Trophoblast cell (in vitro differentiated cells and primary cell): ENCODE measurements around the gene ABT1.

Experiments
- DNase-seq, 2 donors: peaks; one replicate each; pipeline ENCODE4 v3.0.0-alpha.2; 2016
- H2AFZ ChIP-seq: 2 replicates; pipeline ENCODE4 v1.6.1; 2013; ENCODE audit warnings: low read length, moderate library complexity, mild to moderate bottlenecking; ENCODE audit not compliant: insufficient read depth, poor library complexity
- H2AK5ac ChIP-seq: 2 replicates; pipeline ENCODE4 v1.6.1; 2013; ENCODE audit warnings: mild to moderate bottlenecking, low read length
- H2BK120ac ChIP-seq: 2 replicates; pipeline ENCODE4 v1.6.1; 2013; ENCODE audit warnings: low read length, mild to moderate bottlenecking, moderate library complexity; ENCODE audit not compliant: insufficient read depth, poor library complexity
- H2BK12ac ChIP-seq: 2 replicates; pipeline ENCODE4 v1.6.1; 2013; ENCODE audit warnings: mild to moderate bottlenecking, low read length, moderate library complexity
- H2BK5ac ChIP-seq: 2 replicates; pipeline ENCODE4 v1.6.1; 2013; ENCODE audit warnings: low read length, low read depth, moderate library complexity, mild to moderate bottlenecking; ENCODE audit not compliant: poor library complexity
- H3K14ac ChIP-seq: 2 replicates; pipeline ENCODE4 v1.6.1; 2013; ENCODE audit warnings: mild to moderate bottlenecking, low read length
- H3K18ac ChIP-seq: 2 replicates; pipeline ENCODE4 v1.6.1; 2013; ENCODE audit warnings: mild to moderate bottlenecking, low read length
- H3K23ac ChIP-seq: 2 replicates; pipeline ENCODE4 v1.6.1; 2013; ENCODE audit warnings: low read length
- H3K27ac ChIP-seq: 2 replicates; pipeline ENCODE4 v1.5.1; 2013; ENCODE audit warnings: low read depth, mild to moderate bottlenecking, inconsistent platforms, low read length, moderate library complexity
- H3K27me3 ChIP-seq: 2 replicates; pipeline ENCODE4 v1.6.1; 2013; ENCODE audit warnings: inconsistent platforms, mild to moderate bottlenecking, low read length, moderate library complexity; ENCODE audit not compliant: insufficient read depth
- H3K36me3 ChIP-seq, 2 experiments: 1 replicate in 1 of 2; 2 replicates in 1 of 2; pipeline ENCODE4 v1.6.1; 2013; ENCODE audit warnings: low read length in 2 of 2, mild to moderate bottlenecking in 2 of 2, moderate library complexity in 1 of 2; ENCODE audit not compliant: insufficient read depth in 2 of 2, control insufficient read depth in 1 of 2
- H3K4ac ChIP-seq: 2 replicates; pipeline ENCODE4 v1.6.1; 2013; ENCODE audit warnings: low read depth, mild to moderate bottlenecking, low read length, moderate library complexity
- H3K4me1 ChIP-seq, 2 experiments: 1 replicate in 1 of 2; 2 replicates in 1 of 2; pipeline ENCODE4 v1.6.1; 2013; ENCODE audit warnings: low read length in 2 of 2, mild to moderate bottlenecking in 2 of 2, moderate library complexity in 1 of 2; ENCODE audit not compliant: insufficient read depth in 2 of 2, control insufficient read depth in 1 of 2
- H3K4me2 ChIP-seq: 2 replicates; pipeline ENCODE4 v1.6.1; 2013; ENCODE audit warnings: inconsistent platforms, mild to moderate bottlenecking, low read length, moderate library complexity
- H3K4me3 ChIP-seq: 2 replicates; pipeline ENCODE4 v1.5.1; 2013; ENCODE audit warnings: mild to moderate bottlenecking, low read depth, low read length, inconsistent platforms
- H3K79me1 ChIP-seq: one replicate; pipeline ENCODE4 v1.6.1; 2013; ENCODE audit warnings: low read length
- H3K79me2 ChIP-seq: 2 replicates; pipeline ENCODE4 v1.6.1; 2013; ENCODE audit warnings: low read length, mild to moderate bottlenecking; ENCODE audit not compliant: control insufficient read depth, insufficient read depth, poor library complexity
- H3K9ac ChIP-seq: 2 replicates; pipeline ENCODE4 v1.6.1; 2013; ENCODE audit warnings: mild to moderate bottlenecking, low read length
- H3K9me3 ChIP-seq: 2 replicates; pipeline ENCODE4 v1.6.1; 2013; ENCODE audit warnings: low read depth, mild to moderate bottlenecking, control low read depth, inconsistent platforms, low read length; ENCODE audit not compliant: insufficient read depth
- H4K12ac ChIP-seq: 2 replicates; pipeline ENCODE4 v1.6.1; 2013; ENCODE audit warnings: low read depth, mild to moderate bottlenecking, low read length, moderate library complexity
- H4K8ac ChIP-seq: 2 replicates; pipeline ENCODE4 v1.6.1; 2013; ENCODE audit warnings: low read depth, mild to moderate bottlenecking, low read length, moderate library complexity
- H4K91ac ChIP-seq: one replicate; pipeline ENCODE4 v1.6.1; 2013; ENCODE audit warnings: low read depth, mild to moderate bottlenecking, low read length, moderate library complexity
- WGBS: extraction: QIAGEN DNeasy Blood & Tissue Kit; methylation state at CpG from one replicate; pipeline ENCODE4 v1.1.7; 2013; ENCODE audit warnings: missing lambda C conversion rate; ENCODE audit not compliant: insufficient read length, insufficient coverage; ENCODE audit errors: extremely low coverage; 5-methylcytosine and 5-hydroxymethylcytosine counted together

ABT1 gene

DNA sequence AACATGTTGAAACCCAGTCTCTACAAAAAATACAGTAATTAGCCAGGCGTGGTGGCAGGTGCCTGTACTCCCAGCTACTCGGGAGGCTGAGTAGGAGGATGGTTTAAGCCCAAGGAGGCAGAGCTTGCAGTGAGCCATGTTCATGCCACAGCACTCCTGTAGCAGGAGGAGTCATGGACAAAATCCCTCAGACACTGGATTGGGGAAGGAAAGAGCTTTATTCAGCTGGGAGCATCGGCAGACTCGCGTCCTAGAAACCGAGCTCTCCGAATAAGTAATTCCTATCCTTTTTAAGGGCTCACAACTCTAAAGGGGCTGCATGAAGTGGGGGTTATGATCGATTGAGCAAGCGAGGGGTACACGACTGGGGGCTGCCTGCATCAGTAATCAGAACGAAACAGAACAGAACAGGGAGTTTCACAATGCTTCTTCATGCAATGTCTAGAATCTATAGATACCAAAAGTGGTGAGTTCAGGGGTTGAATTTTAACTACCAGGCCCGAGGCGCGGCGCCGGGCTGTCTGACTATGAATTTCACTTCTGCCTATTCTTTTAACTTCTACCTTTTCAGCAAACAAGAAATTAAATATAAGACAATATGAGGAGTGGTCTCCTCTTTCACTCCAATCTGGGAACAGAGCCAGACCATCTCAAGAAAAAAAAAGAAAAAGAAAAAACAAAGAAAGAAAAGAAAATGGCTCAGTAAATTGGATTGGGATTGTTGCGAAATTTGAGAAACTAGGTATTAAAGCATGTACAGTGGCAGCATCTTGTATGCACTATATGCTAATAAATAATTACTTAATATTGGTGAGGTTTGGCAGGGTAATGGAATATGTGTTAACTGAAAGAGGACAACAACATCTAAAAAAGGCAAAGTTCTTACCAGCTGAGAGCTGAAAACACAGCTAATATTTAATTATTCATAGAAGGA is 35.0 kb upstream of the ABT1 start:
- no peak for DNase-seq
- H2AK5ac ChIP-seq, result no peak overlapping the region
- no peak overlapping the region for H3K23ac ChIP-seq
- no peaks in the 10 kb centered on the region for H3K27me3 ChIP-seq
- no peak overlapping the region for H4K12ac ChIP-seq
- no peaks in the 10 kb centered on the region for H3K36me3 ChIP-seq
- no peak overlapping the region for H4K91ac ChIP-seq
- no peaks in the 10 kb centered on the region for H3K79me1 ChIP-seq
- H3K9ac ChIP-seq, result no peak overlapping the region
- no peak overlapping the region for H3K14ac ChIP-seq
- no CpG with 5 or more reads among the region's 17 CpGs for WGBS
- H3K9me3 ChIP-seq, result peaks cover 5% of the 10 kb centered on the region
- no peak overlapping the region for H3K4ac ChIP-seq
- H3K18ac ChIP-seq, result no peak overlapping the region
- H2BK120ac ChIP-seq, result no peak overlapping the region
- no peak overlapping the region for H3K4me3 ChIP-seq
- H3K27ac ChIP-seq, result no peak overlapping the region
- H2BK5ac ChIP-seq, result no peak overlapping the region
- H3K79me2 ChIP-seq, result no peaks in the 10 kb centered on the region
- no peak overlapping the region for H2AFZ ChIP-seq
- H3K4me1 ChIP-seq, result no peaks in the 10 kb centered on the region
- H3K4me2 ChIP-seq, result no peak overlapping the region
- H4K8ac ChIP-seq, result no peak overlapping the region
- H2BK12ac ChIP-seq, result no peak overlapping the region

DNA sequence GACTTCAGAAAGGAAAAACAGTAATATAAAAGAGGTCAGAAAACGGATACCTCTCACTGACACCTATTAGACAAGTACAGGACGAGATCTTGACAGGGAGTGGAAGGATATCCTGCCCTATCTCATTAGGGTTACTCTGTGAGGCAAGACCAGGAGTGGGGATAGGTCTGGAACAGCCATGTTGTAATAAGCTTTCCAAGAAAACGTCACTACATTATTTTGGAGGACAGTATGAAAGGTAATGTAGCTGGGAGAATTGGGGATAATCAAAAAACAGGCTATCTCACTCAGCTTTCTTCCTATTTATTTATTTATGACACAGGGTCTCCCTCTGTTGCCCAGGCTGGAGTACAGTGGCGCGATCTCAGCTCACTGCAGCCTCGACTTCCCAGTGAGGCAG is 33.3 kb upstream of the ABT1 start:
- Histone ChIP-seq H3K14ac (no peak overlapping the region), H3K36me3 (no peaks in the 10 kb centered on the region), H3K27me3 (no peaks in the 10 kb centered on the region), H4K8ac (no peak overlapping the region), H2AFZ (no peak overlapping the region), H4K91ac (no peak overlapping the region), H3K4me1 (no peaks in the 10 kb centered on the region), H3K79me1 (no peaks in the 10 kb centered on the region), H3K9me3 (peaks cover 5% of the 10 kb centered on the region), H2BK5ac (no peak overlapping the region), H3K27ac (no peak overlapping the region), H3K79me2 (no peaks in the 10 kb centered on the region), H2BK120ac (no peak overlapping the region), H4K12ac (no peak overlapping the region), H3K4ac (no peak overlapping the region), H3K9ac (no peak overlapping the region), H2AK5ac (no peak overlapping the region), H3K4me3 (no peak overlapping the region), H3K18ac (no peak overlapping the region), H2BK12ac (no peak overlapping the region), H3K4me2 (no peak overlapping the region), H3K23ac (no peak overlapping the region)
- WGBS, result no CpG with 5 or more reads among the region's 6 CpGs
- no peak for DNase-seq

DNA sequence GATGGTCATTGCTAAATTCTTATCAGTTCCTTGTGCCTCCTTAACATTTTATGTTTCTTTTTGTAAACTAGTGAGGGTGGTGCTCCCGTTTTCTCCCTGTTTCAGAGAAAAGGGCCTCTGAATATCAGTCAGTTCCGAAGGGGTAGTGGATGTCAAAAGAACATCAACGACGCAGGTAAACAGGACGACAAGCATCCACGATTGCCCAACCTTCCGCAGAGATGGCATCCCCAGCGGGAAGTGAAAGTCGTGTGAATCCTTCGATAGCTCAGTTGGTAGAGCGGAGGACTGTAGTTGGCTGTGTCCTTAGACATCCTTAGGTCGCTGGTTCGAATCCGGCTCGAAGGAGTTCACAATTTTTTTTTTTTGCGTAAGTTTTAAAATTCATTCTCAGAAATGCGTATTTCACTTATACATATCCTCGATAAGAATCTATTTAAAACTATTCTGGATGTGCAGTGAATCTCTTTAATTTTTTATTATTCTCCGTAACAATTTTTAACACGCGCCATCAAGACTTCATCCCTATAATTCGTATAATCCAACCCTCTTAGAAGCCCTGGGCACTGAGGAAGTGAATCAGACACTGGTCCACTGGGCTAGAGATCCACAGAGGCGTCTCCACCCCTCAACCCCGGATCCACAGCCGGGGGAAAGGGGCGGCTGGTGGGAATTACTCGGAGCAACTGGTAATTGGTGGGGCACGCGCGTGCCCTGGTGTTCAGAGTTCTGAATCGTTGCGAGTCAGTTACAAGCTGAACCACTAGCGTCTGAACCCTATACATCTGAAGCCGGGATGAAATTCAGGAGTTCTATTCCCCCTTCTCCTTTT is 27.9 kb upstream of the ABT1 start:
- H2BK12ac ChIP-seq, result no peak overlapping the region
- no peak overlapping the region for H4K91ac ChIP-seq
- peak overlapping the region; percentile 56 for H2AFZ ChIP-seq
- H3K36me3 ChIP-seq, result no peaks in the 10 kb centered on the region
- no peak overlapping the region for H3K4ac ChIP-seq
- no peak overlapping the region for H2BK5ac ChIP-seq
- H2AK5ac ChIP-seq, result no peak overlapping the region
- no peak overlapping the region for H2BK120ac ChIP-seq
- no peak overlapping the region for H4K12ac ChIP-seq
- H3K4me3 ChIP-seq, result peak overlapping the region; percentile 69
- no peak overlapping the region for H4K8ac ChIP-seq
- WGBS, result no CpG with 5 or more reads among the region's 34 CpGs
- peaks cover 2% of the 10 kb centered on the region for H3K9me3 ChIP-seq
- no peak overlapping the region for H3K18ac ChIP-seq
- H3K27ac ChIP-seq, result no peak overlapping the region
- peaks cover 0 to 2% of the 10 kb centered on the region in 2 experiments for H3K4me1 ChIP-seq
- H3K14ac ChIP-seq, result no peak overlapping the region
- H3K79me2 ChIP-seq, result no peaks in the 10 kb centered on the region
- H3K9ac ChIP-seq, result no peak overlapping the region
- H3K4me2 ChIP-seq, result peak overlapping the region; percentile 72
- H3K23ac ChIP-seq, result no peak overlapping the region
- H3K79me1 ChIP-seq, result no peaks in the 10 kb centered on the region
- H3K27me3 ChIP-seq, result no peaks in the 10 kb centered on the region
- DNase-seq, result peak; percentile 96 to 100

DNA sequence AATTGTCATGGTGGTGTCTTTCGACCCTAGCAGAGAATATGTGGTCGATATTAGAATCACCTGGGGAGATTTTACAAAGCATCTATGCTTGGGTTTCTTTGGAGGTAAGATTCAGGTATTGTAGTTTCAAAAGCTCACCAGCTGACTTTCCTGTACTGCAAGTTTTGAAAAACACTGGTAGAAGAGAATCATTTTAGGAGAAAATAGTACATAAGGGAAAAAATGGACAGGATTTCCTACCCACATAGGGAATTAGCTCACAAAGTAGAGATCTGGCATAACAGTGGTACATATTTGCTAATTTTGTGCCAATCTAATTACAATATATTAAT is 27.4 kb upstream of the ABT1 start:
- Histone ChIP-seq H3K4me1 (peaks cover 0 to 2% of the 10 kb centered on the region in 2 experiments), H3K18ac (no peak overlapping the region), H4K12ac (no peak overlapping the region), H3K23ac (no peak overlapping the region), H2BK12ac (no peak overlapping the region), H3K36me3 (no peaks in the 10 kb centered on the region), H3K4me2 (peak overlapping the region; percentile 72), H2AK5ac (no peak overlapping the region), H4K91ac (no peak overlapping the region), H3K14ac (no peak overlapping the region), H2AFZ (no peak overlapping the region), H3K27ac (no peak overlapping the region), H2BK5ac (no peak overlapping the region), H2BK120ac (no peak overlapping the region), H3K27me3 (no peaks in the 10 kb centered on the region), H3K4ac (no peak overlapping the region), H3K79me1 (no peaks in the 10 kb centered on the region), H3K4me3 (no peak overlapping the region), H4K8ac (no peak overlapping the region), H3K79me2 (no peaks in the 10 kb centered on the region), H3K9me3 (peaks cover 2% of the 10 kb centered on the region), H3K9ac (no peak overlapping the region)
- peak; percentile 30 to 77 for DNase-seq
- WGBS, result no CpG with 5 or more reads among the region's 2 CpGs
